ENCODE measurements around the gene TP53TG5. TPM values are rescaled to one million over a fixed set of nuclear protein-coding genes. Genes with fewer than 3 reads are reported as not detected.

Gene TP53TG5
- total RNA-seq, 1 donor from 2014 or later, result not detected

DNA sequence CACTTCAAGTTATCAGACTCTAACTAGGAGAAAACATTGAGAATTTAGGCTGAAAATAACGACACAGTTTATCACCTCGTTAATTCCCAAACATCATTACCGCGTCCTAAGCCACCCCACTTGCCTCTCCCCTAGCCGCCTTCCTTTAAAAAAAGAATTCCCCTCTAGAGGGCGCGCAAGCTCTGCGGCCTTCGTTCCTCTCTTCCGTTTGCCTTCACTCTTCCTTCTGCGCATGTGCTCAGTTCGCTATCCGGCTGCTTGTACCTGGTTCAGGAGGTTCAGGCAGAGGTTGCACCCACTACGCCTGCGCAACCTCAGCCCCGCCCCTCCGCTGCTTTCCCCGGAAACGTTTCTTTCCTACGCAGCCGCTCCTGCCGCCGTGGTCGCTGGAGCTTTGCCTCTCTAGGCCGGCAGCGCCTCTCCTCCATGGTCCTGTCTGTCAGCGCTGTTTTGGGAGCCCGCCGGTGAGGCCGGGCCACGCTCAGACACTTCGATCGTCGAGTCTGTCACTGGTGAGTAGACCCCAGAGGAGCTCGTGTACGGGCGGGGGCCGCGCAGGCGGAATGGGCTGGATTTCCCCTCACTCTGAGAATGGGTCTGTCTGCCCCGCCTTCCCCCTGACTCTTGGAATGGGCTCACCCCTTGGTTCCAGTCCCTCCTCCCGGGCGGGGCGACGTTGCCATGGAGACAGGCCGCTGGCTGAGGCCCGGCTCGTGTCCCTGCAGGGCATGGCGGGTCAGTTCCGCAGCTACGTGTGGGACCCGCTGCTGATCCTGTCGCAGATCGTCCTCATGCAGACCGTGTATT lies 15.1 kb downstream of the TP53TG5 start, which contains the start of gene SYS1:
TSS of gene SYS1 (plus strand) at position 353 of the 807 bp plus-strand sequence. CDS start at position 729, 376 bp downstream.
- H3K4me3 ChIP-seq, result peak within 1 kb of the TSS; percentile 87
- H3K9me3 ChIP-seq, result no peaks in the 10 kb centered on the region
- ATAC-seq (peak; percentile 90 to 93), DNase-seq (peak; percentile 99)
- H3K36me3 ChIP-seq, result peaks cover 29% of the 10 kb centered on the region
- peaks cover 74% of the 10 kb centered on the region for H3K4me1 ChIP-seq
- H3K27ac ChIP-seq, result peak within 1 kb of the TSS; percentile 92
- TF ChIP-seq CTCF (IDR thresholded peaks at IDR 0.05), result peak; percentile 89
- H3K27me3 ChIP-seq (ENCODE audit: low read depth), result no peaks in the 10 kb centered on the region
- intact Hi-C loops (cut with DNase I), result no loop called here

DNA sequence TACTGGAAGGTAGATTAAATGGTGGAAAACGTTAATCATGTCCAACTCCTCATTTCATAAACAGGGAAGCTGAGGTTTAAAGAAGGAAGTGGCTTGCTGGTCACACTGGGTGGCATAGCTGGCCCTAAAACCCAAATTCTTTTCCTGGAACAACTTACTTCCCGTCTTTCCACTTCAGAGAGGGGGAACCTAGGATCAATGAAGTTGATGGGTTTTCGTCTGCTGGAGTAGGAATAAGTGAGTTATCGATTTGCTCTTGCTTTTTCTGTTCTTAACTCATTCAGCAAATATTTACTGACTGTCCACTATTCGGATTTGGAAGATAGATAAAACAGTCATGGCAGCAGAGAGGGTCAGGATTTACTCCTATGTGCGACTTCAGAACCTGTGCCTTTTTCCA lies 16.3 kb downstream of the TP53TG5 start:
- peaks cover 17% of the 10 kb centered on the region for H3K36me3 ChIP-seq
- ATAC-seq, result no peak
- no peak for TF ChIP-seq CTCF (IDR thresholded peaks at IDR 0.05)
- peak overlapping the region; percentile 87 for H3K4me3 ChIP-seq
- no peaks in the 10 kb centered on the region for H3K27me3 ChIP-seq (ENCODE audit: low read depth)
- H3K9me3 ChIP-seq, result no peaks in the 10 kb centered on the region
- intact Hi-C loops (cut with DNase I), result no loop called here
- peaks cover 73% of the 10 kb centered on the region for H3K4me1 ChIP-seq
- peak overlapping the region; percentile 92 for H3K27ac ChIP-seq
- DNase-seq, result no peak

DNA sequence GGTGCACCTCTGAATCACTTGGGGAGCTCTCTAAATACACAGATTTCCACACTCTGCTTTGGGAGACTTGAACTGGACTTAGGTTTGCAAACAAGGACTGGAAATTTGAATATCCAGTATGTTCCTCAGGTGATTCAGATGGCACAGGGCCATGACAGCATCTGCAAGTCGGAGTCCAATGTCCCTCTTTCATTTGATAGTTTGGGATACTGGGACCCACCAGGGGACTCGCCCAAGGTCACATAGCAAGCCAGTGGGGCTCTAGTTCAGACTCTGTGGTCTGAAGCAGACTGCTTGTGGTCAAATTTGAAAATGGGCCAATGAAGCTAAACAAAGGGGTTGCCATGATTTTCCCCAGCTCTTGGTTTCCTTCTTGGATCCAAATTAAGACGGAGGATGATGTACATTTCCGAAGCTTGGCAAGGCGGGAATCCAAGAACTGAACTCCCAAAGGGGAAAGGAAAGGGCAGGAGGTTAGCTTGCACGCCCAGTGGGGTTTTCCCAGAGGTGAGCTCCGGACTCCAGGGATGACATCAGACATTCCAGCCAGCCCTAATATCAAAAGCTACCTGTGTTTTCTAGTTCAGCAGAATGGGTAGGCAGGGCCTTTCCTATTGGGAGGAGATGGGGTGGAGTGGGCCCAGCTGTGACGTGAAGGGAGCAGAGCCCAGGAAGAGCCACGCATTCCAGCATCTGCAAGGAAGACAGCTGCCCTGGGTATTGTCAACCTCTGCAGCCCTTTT lies 18.5 kb downstream of the TP53TG5 start:
- peak in 1 of 2 donors; percentile 27 for ATAC-seq
- intact Hi-C loops (cut with DNase I), result no loop called here
- TF ChIP-seq CTCF (IDR thresholded peaks at IDR 0.05), result no peak

DNA sequence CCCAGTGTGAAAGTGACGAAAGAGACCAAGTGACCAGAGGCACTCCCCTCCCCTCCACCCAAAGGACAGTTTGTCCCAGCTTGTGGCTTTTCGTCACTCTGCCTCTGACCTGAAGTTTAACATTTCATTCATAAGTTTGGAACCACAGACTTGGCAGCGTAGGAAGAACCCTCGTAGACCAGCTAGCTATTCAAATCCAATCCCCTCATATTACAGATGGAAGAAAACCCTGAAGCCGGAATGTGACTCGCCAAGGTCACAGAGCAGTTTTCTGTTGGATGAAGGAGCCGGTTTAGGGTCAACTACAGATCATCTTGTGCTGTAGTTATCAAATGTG lies 19.1 kb downstream of the TP53TG5 start:
- intact Hi-C loops (cut with DNase I), result no loop called here
- peak; percentile 81 for DNase-seq
- TF ChIP-seq CTCF (IDR thresholded peaks at IDR 0.05), result no peak
- Histone ChIP-seq H3K4me3 (no peak overlapping the region), H3K9me3 (no peaks in the 10 kb centered on the region), H3K36me3 (no peaks in the 10 kb centered on the region), H3K4me1 (peaks cover 62% of the 10 kb centered on the region), H3K27ac (peak overlapping the region; percentile 92), H3K27me3 (ENCODE audit: low read depth) (no peaks in the 10 kb centered on the region)
- ATAC-seq, result peak; percentile 57 to 68

More for the DNA sequence above, 18.5 kb downstream of the TP53TG5 start:
- DNase-seq, result no peak
- Histone ChIP-seq H3K4me1 (peaks cover 64% of the 10 kb centered on the region), H3K27me3 (ENCODE audit: low read depth) (no peaks in the 10 kb centered on the region), H3K36me3 (no peaks in the 10 kb centered on the region), H3K27ac (peak overlapping the region; percentile 92), H3K4me3 (no peak overlapping the region), H3K9me3 (no peaks in the 10 kb centered on the region)

DNA sequence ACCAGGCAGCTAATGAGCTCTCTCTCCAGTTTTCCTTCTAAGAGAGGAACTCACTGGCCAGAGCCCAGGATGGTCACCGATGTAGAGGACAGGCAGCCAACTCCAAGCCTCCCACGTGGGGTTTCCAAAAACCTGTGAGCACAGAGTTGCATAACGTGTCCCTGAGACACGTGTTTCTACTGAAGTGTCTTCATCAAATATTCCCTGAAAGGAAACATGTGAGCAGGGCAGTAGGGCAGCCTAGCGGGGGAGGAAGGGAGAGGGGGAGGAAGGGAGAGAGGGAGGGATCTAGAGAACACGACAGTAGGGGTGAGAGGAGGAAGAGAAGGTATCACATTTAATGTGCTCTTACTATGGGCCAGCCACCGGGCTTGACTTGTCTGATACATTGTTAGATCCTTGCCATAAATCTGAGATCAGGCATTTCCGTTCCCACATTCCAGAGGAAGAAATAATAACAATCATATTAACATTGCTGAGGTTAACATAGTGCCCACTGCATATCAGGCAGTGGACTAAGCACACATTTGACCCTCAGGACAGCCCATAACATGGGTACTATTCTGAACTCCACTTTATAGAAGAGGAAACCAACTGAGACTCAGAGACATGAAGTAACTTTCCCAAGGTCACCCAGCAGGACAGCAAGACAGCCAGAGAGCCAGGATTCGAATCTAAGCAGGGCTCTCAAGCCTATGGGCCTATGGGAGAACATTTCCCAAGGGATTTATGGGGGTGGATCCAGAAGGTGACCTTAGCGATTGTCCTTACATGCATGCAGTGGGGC lies 19.6 kb downstream of the TP53TG5 start:
- Histone ChIP-seq H3K4me1 (peaks cover 57% of the 10 kb centered on the region), H3K27ac (peak overlapping the region; percentile 92), H3K36me3 (no peaks in the 10 kb centered on the region), H3K27me3 (ENCODE audit: low read depth) (no peaks in the 10 kb centered on the region), H3K9me3 (no peaks in the 10 kb centered on the region), H3K4me3 (no peak overlapping the region)
- DNase-seq (peak; percentile 88), ATAC-seq (peak; percentile 69 to 70)
- TF ChIP-seq CTCF (IDR thresholded peaks at IDR 0.05), result no peak
- intact Hi-C loops (cut with DNase I), result no loop called here
